ENCODE data around the gene SH3BP2.

Gene SH3BP2

DNA sequence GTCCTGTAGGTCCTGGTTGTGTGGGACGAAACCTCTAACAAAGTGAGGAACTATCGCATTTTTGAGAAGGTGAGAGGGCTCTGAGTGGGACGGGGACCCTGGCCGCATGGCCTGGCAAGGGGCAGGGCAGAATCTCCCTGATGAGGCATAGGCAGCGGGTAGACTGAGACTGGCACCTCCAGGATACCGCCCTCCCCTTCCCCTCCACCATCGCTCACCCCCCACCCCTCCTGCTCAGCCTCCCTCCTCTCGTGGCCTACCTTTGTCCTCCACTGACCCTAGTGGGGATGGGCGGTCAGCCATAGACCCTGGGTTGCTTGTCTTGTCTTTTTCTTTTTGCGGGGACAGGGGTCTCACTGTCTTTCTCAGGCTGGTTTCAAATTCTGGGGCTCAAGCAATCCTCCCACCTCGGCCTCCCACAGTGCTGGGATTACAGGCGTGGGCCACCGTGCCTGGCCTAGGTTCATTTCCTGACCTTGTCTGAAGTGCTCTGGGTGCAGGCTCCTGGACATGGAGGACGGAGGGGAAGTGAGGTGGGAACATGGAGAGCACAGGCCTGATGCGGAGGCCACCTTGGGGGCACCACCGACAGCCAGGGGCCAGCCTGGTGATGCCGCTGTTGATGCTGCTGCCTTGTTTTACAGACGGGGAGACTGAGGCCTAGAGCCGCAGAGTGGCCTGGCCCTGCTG is 40.2 kb downstream of the SH3BP2 start:
- no peak for DNase-seq (ENCODE audit: low read depth)

DNA sequence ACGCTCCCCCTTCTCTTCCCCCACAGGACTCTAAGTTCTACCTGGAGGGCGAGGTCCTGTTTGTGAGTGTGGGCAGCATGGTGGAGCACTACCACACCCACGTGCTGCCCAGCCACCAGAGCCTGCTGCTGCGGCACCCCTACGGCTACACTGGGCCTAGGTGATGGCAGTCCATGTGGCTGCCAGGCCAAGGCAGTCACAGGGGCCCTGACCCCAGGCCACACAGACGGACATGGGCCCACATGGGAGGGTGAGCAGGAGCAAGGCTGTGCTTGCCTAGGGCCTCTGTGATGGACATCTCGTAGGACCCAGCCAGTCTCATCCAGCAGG is 40.8 kb downstream of the SH3BP2 start:
- DNase-seq (ENCODE audit: low read depth): no peak

DNA sequence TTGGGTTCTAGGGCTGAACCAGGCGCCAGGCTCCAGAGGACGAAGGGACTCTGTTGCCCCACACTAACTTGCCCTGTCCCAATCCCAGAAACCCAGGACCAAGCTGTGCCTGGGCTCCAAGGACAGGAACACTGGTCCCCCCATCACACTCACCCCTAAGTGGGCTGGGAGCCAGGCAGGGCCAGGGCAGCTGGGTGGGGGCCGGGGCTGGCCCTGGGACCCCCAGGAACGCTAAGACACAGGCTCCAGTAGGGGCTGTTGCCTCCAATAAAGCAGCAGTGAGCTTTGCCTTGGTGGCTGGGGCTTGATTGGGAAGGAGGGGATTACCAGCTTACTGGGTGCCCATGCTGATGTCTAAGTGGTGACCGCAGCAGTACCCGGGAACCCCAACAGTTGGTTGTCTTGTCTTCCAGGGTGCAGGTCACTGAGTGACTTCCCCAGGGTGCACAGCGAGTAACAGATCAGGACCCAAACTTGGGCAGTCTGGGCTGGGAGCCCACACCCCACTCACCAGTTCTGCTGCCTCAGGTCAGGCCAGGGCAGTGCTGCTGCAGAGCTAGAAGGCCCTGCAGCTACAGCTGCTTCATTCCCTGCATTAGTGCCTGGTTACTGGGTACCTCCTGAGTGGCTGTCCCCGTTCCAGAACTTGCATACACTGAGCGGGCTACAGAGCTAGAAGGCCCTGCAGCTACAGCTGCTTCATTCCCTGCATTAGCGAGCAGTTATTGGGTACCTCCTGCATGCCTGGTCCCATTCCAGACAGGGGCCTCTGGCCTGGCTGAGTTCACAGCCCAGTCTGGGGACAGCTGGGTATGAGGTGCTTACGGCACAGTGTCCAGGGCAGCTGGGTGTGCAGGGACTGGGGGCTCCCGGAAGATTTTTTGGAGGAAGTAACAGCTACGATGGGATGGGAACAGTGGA is 41.4 kb downstream of the SH3BP2 start:
- DNase-seq (ENCODE audit: low read depth): no peak

DNA sequence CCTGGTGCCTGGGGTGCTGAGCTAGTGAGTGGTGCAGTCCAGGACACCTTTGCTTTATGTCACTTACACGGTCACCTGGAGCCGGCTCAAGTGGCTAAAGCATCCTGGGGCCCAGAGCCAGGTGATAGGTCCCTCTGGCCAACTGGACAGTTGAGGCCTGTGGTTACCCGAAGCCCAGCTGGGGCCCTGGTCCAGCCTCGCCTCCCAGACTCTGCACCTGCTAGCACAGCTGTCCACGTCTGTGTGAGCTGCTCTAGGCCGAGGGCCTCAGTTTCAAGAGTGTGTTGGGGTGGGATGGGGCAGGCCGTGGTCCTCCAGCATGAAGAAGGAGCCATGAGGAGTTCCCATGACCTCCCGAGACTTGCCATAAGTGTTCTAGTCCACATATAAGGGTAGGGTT is 43.1 kb downstream of the SH3BP2 start:
- no peak for DNase-seq (ENCODE audit: low read depth)

DNA sequence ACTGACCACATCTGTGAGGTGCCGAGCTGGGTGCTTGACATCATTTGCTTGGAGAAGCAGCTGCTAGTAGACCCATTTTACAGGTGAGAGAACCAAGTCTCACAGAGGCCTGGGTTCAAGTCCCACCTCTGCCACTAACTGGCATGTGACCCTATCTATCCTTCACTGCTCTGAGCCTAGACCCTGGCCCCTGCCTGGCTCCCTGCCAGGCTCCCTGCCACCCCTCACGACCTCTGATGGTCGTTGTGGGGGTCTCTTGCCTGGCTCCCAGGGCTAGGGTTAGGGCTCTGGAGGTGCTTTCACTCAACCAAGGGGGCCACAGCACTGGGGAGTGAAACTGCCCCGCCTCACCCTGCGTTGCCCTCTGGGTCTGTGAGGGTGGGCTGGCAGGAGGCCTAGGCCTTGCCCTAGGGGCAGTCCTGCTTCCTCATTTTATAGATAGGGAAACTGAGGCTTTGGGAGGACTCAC is 43.5 kb downstream of the SH3BP2 start:
- no peak for DNase-seq (ENCODE audit: low read depth)

DNA sequence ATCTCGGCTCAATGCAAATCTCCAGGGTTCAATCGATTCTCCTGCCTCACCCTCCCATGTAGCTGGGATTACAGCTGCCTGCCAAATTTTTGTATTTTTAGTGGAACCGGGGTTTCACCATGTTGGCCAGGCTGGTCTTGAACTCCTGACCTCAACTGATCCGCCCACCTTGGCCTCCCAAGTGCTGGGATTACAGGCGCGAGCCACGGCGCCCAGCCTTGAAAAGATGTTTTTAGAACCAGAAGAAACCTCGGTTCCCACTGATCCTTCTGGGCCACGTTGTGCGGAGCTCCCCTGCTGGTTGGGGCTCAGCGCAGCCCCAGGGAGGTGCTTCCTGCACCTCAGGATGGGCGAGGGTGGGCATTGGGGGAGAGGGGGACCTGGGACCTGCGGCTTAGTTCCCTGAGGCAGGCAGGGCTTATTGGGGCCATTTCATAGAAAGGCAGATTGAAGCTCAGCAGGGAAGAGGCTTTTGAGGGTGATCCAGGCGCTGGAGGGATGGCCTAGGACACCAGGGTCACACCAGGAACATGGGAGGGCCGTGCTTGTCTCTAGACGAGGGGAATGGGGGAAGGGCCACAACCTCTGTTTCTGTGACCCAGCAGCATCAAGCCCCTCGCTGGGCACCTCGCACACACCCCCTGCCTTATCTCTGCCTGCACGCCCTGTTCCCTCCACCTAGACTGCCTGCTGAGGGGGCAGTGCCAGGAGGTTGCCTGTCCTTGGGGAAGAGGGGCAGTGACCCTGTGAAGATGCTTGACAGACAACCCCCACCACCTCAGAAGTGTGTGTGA is 44.4 kb downstream of the SH3BP2 start:
- DNase-seq (ENCODE audit: low read depth): no peak

DNA sequence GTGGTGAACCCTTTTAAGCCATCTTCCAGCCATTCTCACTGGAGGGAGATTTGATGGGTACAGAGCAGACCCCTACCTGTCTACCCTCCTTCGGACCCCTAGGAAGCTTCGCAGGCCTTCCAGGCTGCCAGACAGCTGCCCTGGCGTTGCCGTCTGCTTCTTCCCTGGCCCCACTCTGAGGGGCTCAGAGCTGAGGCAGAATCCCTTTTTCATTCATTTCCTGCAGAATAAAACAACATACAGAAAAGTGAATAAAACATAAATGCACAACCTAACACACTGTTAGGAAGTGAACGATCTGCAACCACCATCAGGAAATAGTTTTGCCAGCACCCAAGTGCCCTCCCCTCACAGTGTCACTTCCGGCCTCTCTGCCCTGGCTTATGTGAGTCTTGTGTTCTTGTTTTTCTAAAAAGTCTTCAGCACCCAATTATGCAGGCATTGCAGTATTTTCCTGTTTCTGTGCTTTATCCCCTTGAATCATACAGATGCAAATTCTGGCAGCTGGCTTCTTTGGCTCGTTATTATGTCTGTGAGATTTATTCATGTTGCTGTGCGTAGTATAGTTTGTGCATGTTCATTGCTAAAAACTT is 45.1 kb downstream of the SH3BP2 start:
- peak; percentile 50 for DNase-seq (ENCODE audit: low read depth)

DNA sequence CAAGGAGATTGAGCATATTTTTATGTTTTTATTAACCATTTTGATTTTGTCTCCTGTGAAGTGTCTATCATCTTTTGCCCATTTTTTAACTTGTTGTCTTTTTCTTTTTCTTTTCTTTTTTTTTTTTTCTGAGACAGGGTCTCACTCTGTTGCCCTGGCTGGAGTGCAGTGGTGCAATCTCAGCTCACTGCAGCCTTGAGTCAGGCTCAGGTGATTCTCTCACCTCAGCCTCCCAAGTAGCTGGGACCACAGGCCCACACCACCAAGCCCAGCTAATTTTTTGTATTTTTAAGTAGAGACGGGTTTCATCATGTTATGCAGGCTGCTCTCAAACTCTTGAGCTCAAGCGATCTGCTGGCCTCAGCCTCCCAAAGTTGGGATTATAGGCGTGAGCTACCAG is 46.2 kb downstream of the SH3BP2 start:
- no peak for DNase-seq (ENCODE audit: low read depth)

DNA sequence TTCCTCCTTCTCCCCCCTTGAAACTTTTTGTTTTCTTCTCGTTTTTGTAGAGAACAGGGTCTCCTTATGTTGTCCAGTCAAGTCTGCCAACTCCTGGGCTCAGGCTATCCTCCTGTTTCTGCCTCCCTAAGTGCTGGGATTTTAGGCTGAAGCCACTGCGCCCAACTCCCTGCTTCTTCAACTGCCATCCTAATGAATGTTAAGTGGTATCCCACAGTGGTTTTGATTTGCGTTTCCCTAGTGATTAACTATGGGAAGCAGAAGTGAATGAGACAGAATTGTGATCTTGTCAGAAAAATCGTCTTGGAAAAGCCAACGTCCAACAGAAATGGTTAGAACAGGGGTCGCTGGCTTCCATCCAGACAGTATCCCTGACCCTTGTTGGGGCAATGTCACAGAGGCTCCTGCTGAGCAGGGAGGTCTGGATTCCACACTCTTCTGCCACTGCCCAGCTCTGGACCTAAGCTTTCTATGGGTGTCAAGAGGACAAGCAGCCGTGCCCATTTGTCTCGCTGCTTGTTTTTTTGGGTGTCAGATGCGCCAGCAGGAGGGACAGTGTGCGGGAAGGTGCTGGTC is 49.9 kb downstream of the SH3BP2 start:
- no peak for DNase-seq (ENCODE audit: low read depth)

DNA sequence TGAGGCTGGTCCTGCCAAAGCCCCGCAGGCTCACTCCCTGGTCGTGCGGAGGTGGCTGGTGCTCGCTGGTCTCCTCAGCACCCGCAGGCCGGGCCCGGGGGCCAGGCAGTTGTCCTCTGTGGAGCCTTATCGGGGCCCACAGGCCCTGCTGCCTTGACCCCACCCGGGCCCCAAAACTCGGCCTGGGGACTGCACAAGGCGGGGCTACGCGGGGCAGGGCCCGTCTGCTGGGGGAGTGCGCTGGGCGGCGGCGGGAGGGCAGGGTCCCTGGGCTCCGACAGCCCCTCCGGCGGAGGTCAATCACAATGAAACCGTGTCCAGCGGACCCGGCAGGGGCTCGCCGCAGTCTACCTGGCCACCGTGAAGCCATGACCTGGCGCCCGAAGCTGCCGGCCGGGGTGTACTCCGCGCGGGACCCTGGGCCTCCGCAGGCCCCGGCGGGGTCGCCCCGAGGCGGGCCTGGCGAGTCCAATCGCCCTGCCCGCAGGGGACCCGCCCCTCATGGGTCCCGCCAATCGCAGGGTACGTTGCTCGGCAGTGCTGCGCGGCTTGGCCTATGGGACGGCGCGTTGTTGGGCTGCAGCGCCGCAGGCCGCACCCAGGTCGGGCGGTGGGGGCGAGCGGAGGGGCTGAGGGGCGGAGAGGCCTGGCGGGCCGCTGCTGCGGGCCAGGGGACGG is 50.5 kb downstream of the SH3BP2 start, which contains the start of gene ADD1:
Gene ADD1, plus strand, starts transcription at position 582 of the 678 bp plus-strand sequence. CDS start 32,072 bp downstream, outside the sequence.
- peak; percentile 88 for DNase-seq (ENCODE audit: low read depth)

DNA sequence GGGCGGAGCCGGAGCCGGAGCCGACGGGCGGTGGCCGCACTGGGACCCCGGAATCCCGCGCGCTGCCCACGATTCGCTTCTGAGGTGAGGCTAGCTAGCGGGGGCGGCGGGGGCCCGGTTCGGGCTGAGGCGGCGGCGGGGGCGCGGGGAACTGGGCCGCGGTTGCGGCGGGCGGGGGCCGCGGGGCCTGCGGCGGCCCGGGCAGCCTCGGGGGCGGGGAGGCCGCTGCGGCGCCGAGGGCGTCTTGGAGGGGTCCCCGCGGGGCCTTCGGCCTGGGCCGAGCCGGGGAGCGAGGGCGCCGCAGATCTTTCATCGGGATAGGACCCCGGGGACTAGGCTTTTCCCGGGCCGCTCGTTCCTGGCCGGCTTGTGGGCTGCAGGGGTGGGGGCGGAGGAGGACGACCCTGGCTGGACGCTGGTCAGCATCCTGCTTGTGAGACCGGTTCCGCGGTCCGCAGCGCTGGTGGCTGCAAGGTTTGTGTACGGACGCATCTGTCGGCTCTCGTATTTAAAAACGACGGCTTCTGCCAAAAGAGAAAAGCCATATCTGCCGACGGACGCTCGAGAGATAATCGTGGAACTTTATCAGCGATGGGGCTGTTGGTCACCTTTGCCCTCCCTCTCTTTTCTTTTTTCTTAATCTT is 51.2 kb downstream of the SH3BP2 start:
- no peak for DNase-seq (ENCODE audit: low read depth)

DNA sequence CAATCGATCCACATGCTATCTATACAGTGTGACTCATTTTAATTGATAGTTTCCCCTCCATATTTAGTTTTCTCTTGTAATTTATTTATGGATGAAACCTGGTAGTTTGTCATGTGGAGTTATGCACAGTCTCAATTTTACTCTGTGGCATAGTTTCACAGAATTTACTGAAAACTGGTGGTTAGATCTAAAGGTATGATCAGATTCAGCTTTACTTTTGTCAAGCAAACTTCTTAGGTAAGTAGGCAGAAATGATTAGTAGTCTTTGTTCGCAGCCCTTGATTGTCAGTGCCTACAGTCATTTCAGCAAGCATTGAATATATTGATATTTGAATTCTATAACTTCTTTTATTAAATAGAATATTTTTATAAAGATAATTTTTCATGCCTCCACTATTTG is 53.3 kb downstream of the SH3BP2 start:
- DNase-seq (ENCODE audit: low read depth): no peak

DNA sequence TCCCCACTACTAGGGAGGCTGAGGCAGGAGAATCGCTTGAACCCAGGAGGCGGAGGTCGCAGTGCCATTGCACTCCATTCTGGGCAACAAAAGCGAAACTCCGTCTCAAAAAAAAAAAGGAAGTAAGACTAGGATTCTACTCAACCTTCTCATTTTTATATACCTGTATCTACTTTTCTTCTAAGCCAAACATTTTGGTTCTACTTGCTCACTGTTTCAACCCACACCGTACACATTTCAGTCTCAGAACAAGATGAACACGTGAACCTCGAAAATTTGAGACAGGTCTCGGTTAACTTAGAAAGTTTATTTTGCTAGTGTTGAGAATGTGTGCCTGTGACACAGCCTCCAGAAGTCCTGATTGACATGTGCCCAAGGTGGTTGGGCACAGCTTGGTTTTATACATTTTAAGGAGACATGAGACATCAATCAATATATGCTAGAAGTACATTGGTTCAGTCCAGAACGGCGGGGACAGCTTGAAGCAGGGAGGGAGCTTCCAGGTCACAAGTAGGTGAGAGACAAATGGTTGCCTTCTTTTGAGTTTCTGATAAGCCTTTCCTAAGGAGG is 54.5 kb downstream of the SH3BP2 start:
- DNase-seq (ENCODE audit: low read depth): no peak

DNA sequence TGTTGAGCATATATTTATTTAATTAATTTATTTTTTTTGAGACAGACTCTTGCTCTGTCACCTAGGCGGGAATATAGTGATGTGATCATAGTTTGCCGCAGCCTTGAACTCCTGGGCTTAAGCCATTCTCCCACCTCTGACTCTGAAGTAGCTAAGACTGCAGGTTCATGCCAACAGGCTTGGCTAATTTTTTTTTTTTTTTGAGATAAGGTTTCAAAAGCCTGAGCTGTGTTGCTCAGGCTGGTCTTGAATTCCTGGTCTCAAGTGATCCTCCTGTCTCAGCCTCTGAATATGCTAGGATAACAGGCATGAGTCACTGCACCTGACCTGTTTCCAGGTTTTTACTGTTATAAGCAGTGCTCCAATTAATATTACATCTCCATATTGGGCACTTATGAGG is 55.6 kb downstream of the SH3BP2 start:
- peak; percentile 77 for DNase-seq (ENCODE audit: low read depth)

DNA sequence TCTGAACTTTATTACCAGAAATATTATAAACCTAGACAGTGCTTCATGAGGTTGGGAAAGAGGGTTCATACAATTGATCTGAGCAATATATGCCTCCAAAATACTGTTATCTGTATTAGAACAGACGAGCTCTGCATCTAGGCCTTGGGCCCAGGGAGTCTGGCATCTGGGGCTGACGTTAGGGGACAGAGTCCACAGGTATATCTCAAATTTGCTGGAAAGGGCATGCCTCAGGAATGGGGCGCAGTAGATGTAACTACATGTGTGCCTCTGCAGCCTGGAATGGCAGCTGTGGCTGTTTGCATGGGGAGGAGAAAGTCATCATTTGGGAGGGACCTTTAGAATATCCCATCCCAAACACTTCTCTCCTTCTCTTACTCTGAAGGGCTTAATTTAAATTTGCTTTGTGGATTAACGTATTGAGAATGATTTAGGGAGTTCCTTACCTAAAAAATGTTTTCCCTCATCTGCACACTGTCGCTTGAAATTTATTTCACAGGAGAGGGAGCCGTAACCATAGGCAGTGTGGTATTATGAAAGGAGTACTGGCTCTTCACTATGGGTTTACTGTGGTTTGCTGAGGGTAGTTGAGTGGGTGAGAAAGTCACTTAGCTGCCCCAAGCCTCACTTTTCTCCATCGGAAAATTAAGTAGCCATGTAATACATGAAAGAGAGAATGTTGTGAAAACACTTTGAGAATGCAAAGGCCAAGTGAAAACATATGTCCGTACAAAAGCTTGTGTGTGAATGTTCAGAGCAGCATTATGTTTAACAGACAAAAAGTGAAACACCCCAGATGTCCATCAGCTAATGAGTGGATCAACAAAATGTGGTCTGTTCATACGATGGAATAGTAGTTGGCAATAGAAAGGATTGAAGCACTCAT is 56.6 kb downstream of the SH3BP2 start:
- DNase-seq (ENCODE audit: low read depth): no peak

DNA sequence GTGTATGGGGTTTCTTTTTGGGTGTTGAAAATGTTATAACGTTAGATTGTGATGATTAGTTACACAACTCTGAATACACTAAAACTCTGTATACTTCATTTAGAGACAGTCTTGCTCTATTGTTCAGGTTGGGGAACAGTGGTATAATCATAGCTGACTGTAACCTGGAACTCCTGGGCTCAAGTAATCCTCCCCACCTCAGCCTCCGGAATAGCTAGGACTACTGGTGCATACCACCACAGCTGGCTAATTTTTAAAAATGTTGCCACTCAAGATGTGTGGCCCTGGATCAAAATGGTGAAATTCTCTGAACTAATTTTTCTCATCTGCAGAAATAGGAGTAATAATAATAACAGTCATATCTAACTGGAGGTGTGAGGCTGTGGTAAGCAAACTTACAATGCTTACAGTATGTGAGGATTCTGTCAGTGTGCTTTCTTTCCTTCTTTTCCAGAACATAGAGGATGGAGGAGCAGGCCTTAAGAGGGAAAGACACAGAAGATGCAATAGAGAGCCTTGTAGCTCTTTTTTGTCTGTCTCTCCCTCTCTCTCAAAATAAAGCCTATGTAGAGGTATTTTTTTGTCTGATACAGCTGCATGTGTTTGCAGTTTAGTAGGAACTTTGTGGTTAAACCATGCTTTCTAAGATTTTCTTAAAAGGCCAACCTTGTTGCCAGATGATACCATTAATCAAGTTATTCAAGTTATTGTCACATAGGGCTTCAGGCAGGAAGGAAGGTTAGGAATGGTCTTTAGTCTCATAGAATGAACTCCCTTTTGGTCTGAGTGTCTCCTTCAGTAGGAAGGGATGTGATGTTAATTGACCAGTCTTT is 58.3 kb downstream of the SH3BP2 start:
- no peak for DNase-seq (ENCODE audit: low read depth)

DNA sequence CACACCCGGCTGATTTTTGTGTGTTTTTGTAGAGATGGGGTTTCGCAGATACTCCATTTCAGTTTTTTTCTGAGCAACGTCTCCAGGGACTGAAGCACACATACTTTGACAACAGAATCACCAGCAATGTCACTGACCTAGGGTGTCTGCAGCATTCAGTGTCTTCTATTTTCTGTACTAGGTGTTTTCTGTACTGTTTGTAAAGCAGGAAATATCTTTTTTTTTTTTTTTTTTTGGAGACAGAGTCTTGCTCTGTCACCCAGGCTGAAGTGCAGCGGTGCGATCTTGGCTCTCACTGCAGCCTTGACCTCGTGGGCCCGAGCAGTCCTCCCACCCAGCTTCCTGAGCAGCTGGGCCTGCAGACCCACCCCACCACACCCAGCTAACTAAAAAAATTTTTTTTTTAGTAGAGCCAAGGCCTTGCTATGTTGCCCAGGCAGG is 59.6 kb downstream of the SH3BP2 start:
- no peak for DNase-seq (ENCODE audit: low read depth)

DNA sequence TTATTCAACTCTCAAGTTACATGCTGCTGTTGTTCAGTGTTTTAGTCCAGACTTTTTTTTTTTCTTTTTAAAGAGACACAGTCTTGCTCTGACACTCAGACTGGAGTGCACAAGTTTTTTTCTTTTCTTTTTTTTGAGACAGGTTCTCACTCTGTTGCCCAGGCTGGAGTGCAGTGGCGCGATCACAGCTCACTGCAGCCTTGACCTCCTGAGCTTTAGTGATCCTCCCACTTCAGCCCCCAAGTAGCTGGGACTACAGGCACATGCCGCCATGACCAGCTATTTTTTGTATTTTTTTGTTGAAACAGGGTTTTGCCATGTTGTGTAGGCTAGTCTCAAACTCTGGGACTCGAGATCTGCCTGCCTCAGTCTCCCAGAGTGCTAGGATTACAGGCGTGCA is 62.7 kb downstream of the SH3BP2 start:
- DNase-seq (ENCODE audit: low read depth): no peak
